GM20000 (cell line): ENCODE measurements around the gene NUSAP1.

Experiments used
- DNase-seq: peaks from one replicate; pipeline ENCODE4 v3.0.0; 2012; ENCODE audit warnings: low spot score
- TF ChIP-seq, protein P1 (sequence below): IDR thresholded peaks from 2 replicates; pipeline ENCODE4 v1.5.1; 2012; ENCODE audit warnings: mild to moderate bottlenecking, control low read depth; ENCODE audit errors: extremely low read depth, missing control alignments

NUSAP1 gene

DNA sequence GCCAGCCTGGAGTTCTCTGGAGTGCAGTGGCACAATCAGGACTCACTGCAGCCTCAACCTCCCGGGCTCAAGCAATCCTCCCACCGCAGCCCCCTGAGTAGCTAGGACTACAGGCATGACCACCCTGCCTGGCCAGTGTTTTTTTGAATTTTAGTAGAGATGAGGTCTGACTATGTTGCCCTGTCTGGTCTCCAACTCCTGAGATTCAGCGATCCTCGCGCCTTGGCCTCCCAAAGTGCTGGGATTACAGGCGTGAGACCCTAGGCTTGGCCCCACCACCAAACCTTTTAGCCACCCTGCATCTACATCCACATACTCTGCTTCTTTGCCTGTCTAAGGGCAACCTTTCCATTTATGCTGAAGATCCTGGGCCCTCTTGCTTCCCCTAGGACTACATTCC lies 4.4 kb downstream of the NUSAP1 start:
- TF ChIP-seq, protein P1, sequence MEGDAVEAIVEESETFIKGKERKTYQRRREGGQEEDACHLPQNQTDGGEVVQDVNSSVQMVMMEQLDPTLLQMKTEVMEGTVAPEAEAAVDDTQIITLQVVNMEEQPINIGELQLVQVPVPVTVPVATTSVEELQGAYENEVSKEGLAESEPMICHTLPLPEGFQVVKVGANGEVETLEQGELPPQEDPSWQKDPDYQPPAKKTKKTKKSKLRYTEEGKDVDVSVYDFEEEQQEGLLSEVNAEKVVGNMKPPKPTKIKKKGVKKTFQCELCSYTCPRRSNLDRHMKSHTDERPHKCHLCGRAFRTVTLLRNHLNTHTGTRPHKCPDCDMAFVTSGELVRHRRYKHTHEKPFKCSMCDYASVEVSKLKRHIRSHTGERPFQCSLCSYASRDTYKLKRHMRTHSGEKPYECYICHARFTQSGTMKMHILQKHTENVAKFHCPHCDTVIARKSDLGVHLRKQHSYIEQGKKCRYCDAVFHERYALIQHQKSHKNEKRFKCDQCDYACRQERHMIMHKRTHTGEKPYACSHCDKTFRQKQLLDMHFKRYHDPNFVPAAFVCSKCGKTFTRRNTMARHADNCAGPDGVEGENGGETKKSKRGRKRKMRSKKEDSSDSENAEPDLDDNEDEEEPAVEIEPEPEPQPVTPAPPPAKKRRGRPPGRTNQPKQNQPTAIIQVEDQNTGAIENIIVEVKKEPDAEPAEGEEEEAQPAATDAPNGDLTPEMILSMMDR: no peak
- DNase-seq: no peak

DNA sequence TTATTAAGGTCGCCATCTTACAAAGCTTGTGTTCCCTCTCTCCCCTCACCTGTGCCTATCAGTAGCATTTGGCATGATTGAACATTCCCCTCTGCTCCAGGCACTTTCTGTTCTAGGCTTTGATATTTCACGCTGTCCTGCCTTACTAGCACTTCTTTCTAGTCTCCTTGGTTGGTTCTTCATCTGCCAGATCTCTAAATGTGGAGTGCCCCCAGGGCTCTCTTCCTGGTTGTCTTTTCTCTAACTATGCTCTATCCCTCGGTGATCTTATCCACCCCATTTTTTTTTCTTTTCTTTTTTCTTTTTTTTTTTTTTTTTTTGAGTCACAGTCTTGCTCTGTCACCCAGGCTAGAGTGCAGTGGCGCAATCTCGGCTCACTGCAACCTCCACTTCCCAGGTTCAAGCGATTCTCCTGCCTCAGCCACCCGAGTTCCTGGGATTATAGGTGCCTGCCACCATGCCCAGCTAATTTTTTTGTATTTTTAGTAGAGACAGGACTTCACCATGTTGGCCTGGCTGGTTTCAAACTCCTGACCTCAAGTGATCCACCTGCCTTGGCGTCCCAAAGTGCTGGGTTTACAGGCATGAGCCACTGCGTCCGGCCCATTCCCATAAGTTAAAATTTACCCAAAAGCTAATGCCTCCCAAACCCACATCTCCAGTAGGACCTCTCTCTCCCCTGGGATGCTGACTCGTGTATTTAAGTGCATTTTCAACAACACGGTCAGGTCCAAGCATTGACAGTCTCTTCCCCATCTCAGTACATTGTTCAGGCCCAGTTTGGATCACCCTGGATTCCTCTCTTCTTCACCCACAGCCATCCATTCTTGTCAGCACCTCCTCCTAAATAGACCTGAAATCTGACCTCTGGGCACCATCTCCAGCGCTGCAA lies 5.2 kb downstream of the NUSAP1 start:
- TF ChIP-seq, protein P1: no peak
- DNase-seq: no peak

DNA sequence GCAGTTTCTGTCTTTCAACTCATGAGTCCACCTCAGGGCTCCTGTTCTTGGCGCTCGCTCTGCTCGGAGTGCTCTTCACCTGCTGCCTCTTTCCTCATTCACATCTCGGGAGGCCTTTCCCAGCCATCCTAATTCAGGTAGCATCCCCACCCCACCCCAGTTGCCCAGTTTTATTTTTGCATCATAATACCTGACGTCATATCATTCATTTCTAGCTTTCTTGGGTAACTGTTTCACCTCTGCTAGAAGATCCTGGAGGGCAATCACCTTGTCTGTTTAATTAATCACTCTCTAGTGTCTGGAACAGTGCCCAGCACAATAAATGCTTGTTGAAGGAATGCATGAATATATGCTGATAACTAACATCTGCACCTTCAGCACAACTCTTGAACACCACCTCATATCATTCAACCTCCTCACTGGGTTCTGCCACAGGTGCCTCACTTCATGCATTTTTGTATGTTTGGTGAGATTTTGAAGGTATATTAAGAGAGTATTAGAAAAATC lies 7.6 kb downstream of the NUSAP1 start:
- DNase-seq: no peak
- TF ChIP-seq, protein P1: no peak

DNA sequence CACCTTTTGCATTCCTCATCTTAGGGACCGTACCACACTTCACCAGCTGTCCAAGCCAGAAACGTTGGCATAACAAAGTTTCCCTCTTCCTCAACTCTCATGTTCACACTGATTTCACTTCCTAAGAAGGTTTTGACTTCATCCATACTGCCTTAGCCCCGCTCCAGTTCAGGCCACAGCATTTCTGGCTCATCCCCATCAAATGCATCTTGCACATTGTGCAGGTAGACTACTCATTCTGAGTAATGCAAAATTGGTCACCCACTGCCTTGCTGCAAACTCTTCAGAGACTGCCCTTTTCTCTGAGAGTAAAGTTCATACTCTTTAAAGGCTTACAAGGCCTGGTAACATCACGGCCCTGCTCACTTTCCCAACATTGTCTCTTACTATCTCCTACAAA lies 8.8 kb downstream of the NUSAP1 start:
- DNase-seq: no peak
- TF ChIP-seq, protein P1: no peak

DNA sequence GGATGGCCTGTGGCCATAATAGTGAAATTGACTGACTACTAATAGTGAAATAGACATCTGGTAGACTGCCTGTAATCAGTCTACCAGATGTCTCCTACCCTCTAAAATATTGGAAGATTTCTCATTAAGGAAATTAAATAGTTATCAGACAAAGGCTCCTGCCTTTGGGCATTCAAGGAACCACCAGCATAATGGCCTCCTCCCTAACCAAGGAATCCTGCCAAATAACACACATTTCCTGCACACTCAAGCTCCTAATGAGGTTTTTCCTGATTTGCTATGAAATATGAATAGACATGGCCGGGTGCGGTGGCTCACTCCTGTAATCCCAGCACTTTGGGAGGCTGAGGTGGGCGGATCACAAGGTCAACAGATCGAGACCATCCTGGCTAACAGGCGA lies 14.6 kb downstream of the NUSAP1 start:
- no peak for DNase-seq
- TF ChIP-seq, protein P1: no peak

DNA sequence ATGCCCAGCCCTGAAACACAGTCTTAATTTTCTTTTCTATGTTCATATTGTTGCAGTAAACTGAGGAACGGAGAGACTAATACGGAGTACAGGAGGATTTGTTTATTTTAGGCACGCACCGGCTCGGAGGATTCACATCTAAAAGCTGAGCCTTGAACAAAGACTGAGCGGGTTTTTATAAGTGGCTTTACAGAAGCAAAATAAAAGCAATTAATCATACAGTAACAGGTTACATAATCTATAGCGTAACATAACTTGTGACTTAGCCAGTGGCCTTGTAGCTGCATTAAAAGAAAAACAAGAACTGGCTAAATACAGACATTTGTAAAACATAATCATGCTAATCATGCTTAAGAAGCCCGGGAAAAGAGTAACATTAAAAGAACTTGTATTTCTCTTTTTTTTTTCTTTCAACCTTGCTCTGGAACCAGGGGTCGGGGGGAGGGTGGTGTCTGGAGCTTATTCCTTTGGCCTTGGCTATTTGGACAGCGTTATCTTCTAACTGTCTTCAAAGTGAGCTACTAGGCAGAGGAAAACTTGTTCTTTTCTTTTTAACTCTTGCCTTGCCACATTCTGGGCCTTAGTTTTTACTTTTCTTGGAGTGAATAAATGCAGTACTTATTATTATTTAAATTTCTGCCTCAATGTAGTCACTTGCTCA lies 17.5 kb downstream of the NUSAP1 start:
- TF ChIP-seq, protein P1: no peak
- no peak for DNase-seq

DNA sequence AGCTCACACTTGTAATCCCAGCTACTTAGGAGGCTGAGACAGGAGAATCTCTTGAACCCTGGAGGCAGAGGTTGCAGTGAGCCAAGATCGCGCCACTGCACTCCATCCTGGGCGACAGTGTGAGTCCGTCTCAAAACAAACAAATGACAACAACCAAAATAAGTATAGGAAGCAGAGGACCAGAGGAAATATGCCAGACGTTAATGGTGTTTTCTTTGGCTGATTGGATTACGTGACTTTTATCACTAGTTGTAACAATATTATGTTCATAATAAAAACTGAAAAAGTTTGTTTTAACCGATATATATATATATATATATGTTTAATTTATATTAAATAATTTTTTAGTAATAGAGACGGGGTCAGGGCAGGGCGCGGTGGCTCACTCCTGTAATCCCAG lies 21.7 kb downstream of the NUSAP1 start:
- TF ChIP-seq, protein P1: no peak
- DNase-seq: no peak
